ENCODE results near the gene RNLS.
A peak's percentile ranks its signal among the peaks of the same experiment; 100 is the strongest.

The RNLS gene

GRCh38 chr10:88386821-88387773 lies 196.0 kb downstream of the RNLS start:
- Mint-ChIP-seq H3K4me1 (peaks cover 10% of the 10 kb centered on the region), H3K4me3 (no peak overlapping the region), H3K36me3 (ENCODE audit: low read depth) (no peaks in the 10 kb centered on the region), H3K27ac (no peak overlapping the region), H3K27me3 (ENCODE audit: low read depth) (no peaks in the 10 kb centered on the region), H3K9me3 (peaks cover 3% of the 10 kb centered on the region)
- no peak for TF ChIP-seq CTCF (IDR thresholded peaks at IDR 0.05; ENCODE audit: unreplicated experiment in 3 of 3)

- H3K36me3 Mint-ChIP-seq (ENCODE audit: low read depth): no peaks in the 10 kb centered on the region
- no peak overlapping the region for H3K27ac Mint-ChIP-seq
Observed at GRCh38 chr10:88386204-88386788, 196.8 kb downstream of the RNLS start.

GRCh38 chr10:88385601-88386203 lies 197.4 kb downstream of the RNLS start:
- no peak for TF ChIP-seq CTCF (IDR thresholded peaks at IDR 0.05; ENCODE audit: unreplicated experiment in 3 of 3)
- H3K27me3 Mint-ChIP-seq (ENCODE audit: low read depth): no peaks in the 10 kb centered on the region
- no peak overlapping the region for H3K27ac Mint-ChIP-seq
- H3K9me3 Mint-ChIP-seq: peaks cover 2% of the 10 kb centered on the region
- H3K4me1 Mint-ChIP-seq: peaks cover 10% of the 10 kb centered on the region
- H3K4me3 Mint-ChIP-seq: peak overlapping the region in 2 of 3 experiments; percentile 40 to 43
- no peaks in the 10 kb centered on the region for H3K36me3 Mint-ChIP-seq (ENCODE audit: low read depth)

More at GRCh38 chr10:88386204-88386788, 196.8 kb downstream of the RNLS start:
- Mint-ChIP-seq H3K9me3 (peaks cover 2% of the 10 kb centered on the region), H3K4me1 (peaks cover 10% of the 10 kb centered on the region), H3K27me3 (ENCODE audit: low read depth) (no peaks in the 10 kb centered on the region), H3K4me3 (no peak overlapping the region)
- TF ChIP-seq CTCF (IDR thresholded peaks at IDR 0.05; ENCODE audit: unreplicated experiment in 3 of 3): no peak

- H3K4me3 Mint-ChIP-seq: no peak overlapping the region
- H3K27me3 Mint-ChIP-seq (ENCODE audit: low read depth): no peaks in the 10 kb centered on the region
- H3K9me3 Mint-ChIP-seq: peaks cover 2% of the 10 kb centered on the region
- no peaks in the 10 kb centered on the region for H3K36me3 Mint-ChIP-seq (ENCODE audit: low read depth)
- H3K27ac Mint-ChIP-seq: no peak overlapping the region
- no peak for TF ChIP-seq CTCF (IDR thresholded peaks at IDR 0.05; ENCODE audit: unreplicated experiment in 3 of 3)
- H3K4me1 Mint-ChIP-seq: peaks cover 5% of the 10 kb centered on the region
Observed at GRCh38 chr10:88383276-88383675, 199.8 kb downstream of the RNLS start.

GRCh38 chr10:88382699-88383098 lies 200.4 kb downstream of the RNLS start:
- H3K36me3 Mint-ChIP-seq (ENCODE audit: low read depth): no peaks in the 10 kb centered on the region
- H3K4me1 Mint-ChIP-seq: peaks cover 5% of the 10 kb centered on the region
- H3K27ac Mint-ChIP-seq: no peak overlapping the region
- H3K9me3 Mint-ChIP-seq: peaks cover 2% of the 10 kb centered on the region
- H3K27me3 Mint-ChIP-seq (ENCODE audit: low read depth): no peaks in the 10 kb centered on the region
- TF ChIP-seq CTCF (IDR thresholded peaks at IDR 0.05; ENCODE audit: unreplicated experiment in 3 of 3): no peak
- H3K4me3 Mint-ChIP-seq: no peak overlapping the region

Data from nephron (organoid).